Parathyroid adenoma (tissue), 2 donors: Measurements from ENCODE around the gene RBM23.
A peak's percentile ranks its signal among the peaks of the same experiment; 100 is the strongest.

Experiments
- H2AFZ ChIP-seq: fragments of 300-600 bp; sonication (generic); one replicate; pipeline ENCODE4 v1.7.0; 2017; ENCODE audit warnings: antibody characterized with exemption, mild to moderate bottlenecking
- H3K27ac ChIP-seq: fragments of 300-600 bp; sonication (generic); one replicate; pipeline ENCODE4 v1.7.0; 2017
- H3K27me3 ChIP-seq: fragments of 300-600 bp; sonication (generic); one replicate; pipeline ENCODE4 v1.7.0; 2017; ENCODE audit warnings: low read length; ENCODE audit not compliant: control insufficient read depth, insufficient read depth
- H3K36me3 ChIP-seq: fragments of 300-600 bp; sonication (generic); one replicate; pipeline ENCODE4 v1.7.0; 2017; ENCODE audit warnings: low read length; ENCODE audit not compliant: control insufficient read depth, insufficient read depth
- H3K4me1 ChIP-seq: fragments of 300-600 bp; sonication (generic); one replicate; pipeline ENCODE4 v1.7.0; 2017; ENCODE audit warnings: control low read depth
- H3K4me2 ChIP-seq: fragments of 300-600 bp; sonication (generic); one replicate; pipeline ENCODE4 v1.7.0; 2017; ENCODE audit warnings: low read length
- H3K4me3 ChIP-seq: fragments of 300-600 bp; sonication (generic); one replicate; pipeline ENCODE4 v1.7.0; 2017; ENCODE audit warnings: low read depth, low read length
- H3K79me2 ChIP-seq: fragments of 300-600 bp; sonication (generic); one replicate; pipeline ENCODE4 v1.7.0; 2017; ENCODE audit warnings: control low read depth
- H3K9ac ChIP-seq: fragments of 300-600 bp; sonication (generic); one replicate; pipeline ENCODE4 v1.7.0; 2017; ENCODE audit warnings: mild to moderate bottlenecking
- H3K9me3 ChIP-seq: fragments of 300-600 bp; sonication (generic); one replicate; pipeline ENCODE4 v1.7.0; 2017; ENCODE audit warnings: low read length; ENCODE audit not compliant: control insufficient read depth
- TF ChIP-seq, protein P1 (sequence below): fragments of 300-600 bp; sonication (generic); IDR thresholded peaks from one replicate; pipeline ENCODE4 v1.7.0; 2017; ENCODE audit warnings: antibody characterized with exemption, mild to moderate bottlenecking
- donor health status: primary hyperparathyroidism.

Gene RBM23

DNA sequence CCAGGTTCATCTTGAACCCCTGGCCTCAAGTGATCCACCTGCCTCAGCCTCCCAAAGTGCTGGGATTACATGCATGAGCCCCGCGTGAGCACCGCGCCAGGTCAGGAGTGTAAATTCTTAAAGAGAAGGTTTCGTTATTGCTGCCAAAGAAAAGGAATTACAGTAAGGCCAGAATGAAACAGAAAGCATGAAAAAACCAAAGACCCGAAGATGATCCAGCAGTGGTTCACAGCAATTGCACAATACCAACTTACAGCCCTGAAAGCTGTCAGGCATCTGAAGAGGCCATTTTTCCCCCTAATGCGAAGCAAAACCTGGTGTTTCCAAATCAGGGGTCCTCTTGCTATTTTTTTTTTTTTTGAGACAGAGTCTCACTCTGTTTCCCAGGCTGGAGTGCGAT lies 10.3 kb downstream of the RBM23 start:
- Histone ChIP-seq H3K79me2 (peaks cover 33% of the 10 kb centered on the region), H3K4me1 (no peaks in the 10 kb centered on the region), H3K27ac (no peak overlapping the region), H3K4me3 (no peak overlapping the region), H3K9ac (no peak overlapping the region), H3K4me2 (no peak overlapping the region), H2AFZ (no peak overlapping the region), H3K27me3 (no peaks in the 10 kb centered on the region), H3K9me3 (no peaks in the 10 kb centered on the region), H3K36me3 (no peaks in the 10 kb centered on the region)
- TF ChIP-seq, protein P1, sequence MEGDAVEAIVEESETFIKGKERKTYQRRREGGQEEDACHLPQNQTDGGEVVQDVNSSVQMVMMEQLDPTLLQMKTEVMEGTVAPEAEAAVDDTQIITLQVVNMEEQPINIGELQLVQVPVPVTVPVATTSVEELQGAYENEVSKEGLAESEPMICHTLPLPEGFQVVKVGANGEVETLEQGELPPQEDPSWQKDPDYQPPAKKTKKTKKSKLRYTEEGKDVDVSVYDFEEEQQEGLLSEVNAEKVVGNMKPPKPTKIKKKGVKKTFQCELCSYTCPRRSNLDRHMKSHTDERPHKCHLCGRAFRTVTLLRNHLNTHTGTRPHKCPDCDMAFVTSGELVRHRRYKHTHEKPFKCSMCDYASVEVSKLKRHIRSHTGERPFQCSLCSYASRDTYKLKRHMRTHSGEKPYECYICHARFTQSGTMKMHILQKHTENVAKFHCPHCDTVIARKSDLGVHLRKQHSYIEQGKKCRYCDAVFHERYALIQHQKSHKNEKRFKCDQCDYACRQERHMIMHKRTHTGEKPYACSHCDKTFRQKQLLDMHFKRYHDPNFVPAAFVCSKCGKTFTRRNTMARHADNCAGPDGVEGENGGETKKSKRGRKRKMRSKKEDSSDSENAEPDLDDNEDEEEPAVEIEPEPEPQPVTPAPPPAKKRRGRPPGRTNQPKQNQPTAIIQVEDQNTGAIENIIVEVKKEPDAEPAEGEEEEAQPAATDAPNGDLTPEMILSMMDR, result no peak

DNA sequence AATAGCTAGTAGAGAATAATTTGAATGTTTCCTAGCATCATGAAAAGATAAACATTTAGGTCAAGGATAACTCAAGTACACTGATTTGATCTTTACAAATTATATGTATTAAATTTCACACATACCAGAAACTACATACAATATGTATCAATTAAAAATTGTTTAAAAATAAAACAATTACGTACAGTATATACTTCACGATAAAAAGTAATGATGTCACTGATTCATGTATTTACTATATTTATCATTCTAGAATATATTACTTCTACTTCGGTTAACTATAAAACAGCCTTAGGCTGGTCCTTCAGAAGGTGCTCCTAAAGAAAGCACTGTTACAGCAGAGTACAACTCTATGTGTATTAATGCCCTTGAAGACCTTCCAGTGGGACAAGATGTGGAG lies 11.5 kb downstream of the RBM23 start:
- Histone ChIP-seq H3K79me2 (peaks cover 30% of the 10 kb centered on the region), H3K27ac (no peak overlapping the region), H3K36me3 (no peaks in the 10 kb centered on the region), H3K4me2 (no peak overlapping the region), H3K9me3 (no peaks in the 10 kb centered on the region), H3K4me1 (no peaks in the 10 kb centered on the region), H3K27me3 (no peaks in the 10 kb centered on the region), H3K4me3 (no peak overlapping the region), H2AFZ (no peak overlapping the region), H3K9ac (no peak overlapping the region)
- TF ChIP-seq, protein P1, result no peak

DNA sequence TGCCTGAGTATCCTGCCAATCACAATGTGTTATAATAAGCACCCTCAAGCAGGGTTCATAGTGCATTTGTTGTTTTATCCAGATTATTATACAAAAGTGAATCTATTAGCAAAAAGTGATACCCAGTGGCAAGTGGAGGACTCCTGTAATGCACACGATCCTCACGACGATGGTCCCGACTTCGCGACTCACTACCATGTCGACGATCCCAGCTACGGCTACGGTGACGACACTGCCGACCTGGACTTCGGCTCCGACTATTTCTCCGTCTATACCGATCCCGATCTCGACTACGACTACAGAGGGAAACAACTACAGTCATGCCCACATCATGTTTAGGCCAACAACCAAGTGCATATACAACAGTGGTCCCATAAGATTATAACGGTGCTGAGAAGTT lies 12.9 kb downstream of the RBM23 start:
- no peaks in the 10 kb centered on the region for H3K27me3 ChIP-seq
- no peak overlapping the region for H3K27ac ChIP-seq
- no peak overlapping the region for H3K4me2 ChIP-seq
- no peak overlapping the region for H2AFZ ChIP-seq
- H3K9ac ChIP-seq, result no peak overlapping the region
- H3K9me3 ChIP-seq, result no peaks in the 10 kb centered on the region
- H3K4me1 ChIP-seq, result no peaks in the 10 kb centered on the region
- H3K79me2 ChIP-seq, result peaks cover 24% of the 10 kb centered on the region
- H3K4me3 ChIP-seq, result no peak overlapping the region
- TF ChIP-seq, protein P1, result no peak
- H3K36me3 ChIP-seq, result no peaks in the 10 kb centered on the region

DNA sequence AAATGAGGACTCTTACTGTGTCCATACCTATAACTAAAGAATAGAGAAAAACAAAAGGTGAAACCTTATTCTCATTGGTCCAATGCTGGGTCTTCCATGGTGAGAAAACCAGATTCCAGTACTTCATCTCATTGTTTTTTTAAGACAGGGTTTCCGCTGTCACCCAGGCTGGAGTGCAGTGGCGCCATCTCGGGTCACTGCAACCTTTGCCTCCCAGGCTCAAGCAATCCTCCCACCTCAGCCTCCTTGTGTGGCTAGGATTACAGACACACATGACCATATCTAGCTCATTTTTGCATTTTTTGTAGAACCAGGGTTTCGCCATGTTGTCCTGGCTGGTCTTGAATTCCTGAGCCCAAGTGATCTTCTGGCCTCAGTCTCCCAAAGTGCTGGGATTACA lies 13.3 kb downstream of the RBM23 start:
- Histone ChIP-seq H3K27me3 (no peaks in the 10 kb centered on the region), H2AFZ (no peak overlapping the region), H3K36me3 (no peaks in the 10 kb centered on the region), H3K27ac (no peak overlapping the region), H3K79me2 (peaks cover 20% of the 10 kb centered on the region), H3K4me3 (no peak overlapping the region), H3K4me2 (no peak overlapping the region), H3K9ac (no peak overlapping the region), H3K4me1 (no peaks in the 10 kb centered on the region), H3K9me3 (no peaks in the 10 kb centered on the region)
- TF ChIP-seq, protein P1, result no peak

DNA sequence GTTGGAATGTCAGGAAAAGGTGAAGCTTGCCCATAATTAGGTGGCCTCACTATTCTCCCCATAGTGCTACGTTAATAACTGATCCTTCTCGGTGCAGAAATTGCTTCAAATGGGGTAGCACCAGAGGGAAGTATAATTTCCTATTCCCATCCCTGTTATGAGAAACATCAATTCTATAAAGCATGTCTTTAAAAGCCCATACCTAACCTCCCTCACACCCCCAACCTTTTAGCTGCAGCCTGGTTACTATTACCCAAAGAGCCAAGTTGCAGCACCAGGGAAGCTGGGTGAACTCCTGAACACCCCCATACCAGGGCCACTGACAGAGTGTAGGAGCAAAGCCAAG lies 15.2 kb downstream of the RBM23 start:
- Histone ChIP-seq H3K9ac (no peak overlapping the region), H2AFZ (no peak overlapping the region)

More for the DNA sequence above, 15.2 kb downstream of the RBM23 start:
- Histone ChIP-seq H3K4me3 (no peak overlapping the region), H3K36me3 (no peaks in the 10 kb centered on the region), H3K27me3 (no peaks in the 10 kb centered on the region), H3K79me2 (peaks cover 17% of the 10 kb centered on the region), H3K27ac (peak overlapping the region; percentile 9), H3K9me3 (no peaks in the 10 kb centered on the region), H3K4me2 (no peak overlapping the region), H3K4me1 (no peaks in the 10 kb centered on the region)
- TF ChIP-seq, protein P1, result no peak
